Neural progenitor cell (in vitro differentiated cells): Measurements from ENCODE around the gene FMNL2. TPM values are rescaled to one million over a fixed set of nuclear protein-coding genes. Genes with fewer than 3 reads are reported as not detected.

ENCODE experiments used
- DNase-seq: peaks from one replicate; pipeline ENCODE4 v3.0.0-alpha.2; 2016; ENCODE audit warnings: low spot score
- H2AFZ ChIP-seq: fragments of 200-600 bp; sonication (generic); replicated peaks from 2 replicates; pipeline ENCODE4 v1.6.1; 2016; ENCODE audit warnings: antibody characterized with exemption
- H3F3A ChIP-seq: fragments of 200-600 bp; sonication (generic); 2 replicates; pipeline ENCODE4 v1.6.1; 2016; ENCODE audit warnings: antibody characterized with exemption, low read depth
- H3K27ac ChIP-seq: fragments of 200-600 bp; sonication (generic); 2 replicates; pipeline ENCODE4 v1.5.1; 2016; ENCODE audit warnings: mild to moderate bottlenecking
- H3K27me3 ChIP-seq: fragments of 200-600 bp; sonication (generic); 2 replicates; pipeline ENCODE4 v1.6.1; 2016; ENCODE audit warnings: mild to moderate bottlenecking, moderate library complexity
- H3K36me3 ChIP-seq: fragments of 200-600 bp; sonication (generic); 2 replicates; pipeline ENCODE4 v1.5.1; 2016
- H3K4me1 ChIP-seq: fragments of 200-600 bp; sonication (generic); 2 replicates; pipeline ENCODE4 v1.6.1; 2016; ENCODE audit warnings: mixed run types
- H3K4me2 ChIP-seq: fragments of 200-600 bp; sonication (generic); 2 replicates; pipeline ENCODE4 v1.6.1; 2016
- H3K4me3 ChIP-seq: fragments of 200-600 bp; sonication (generic); 2 replicates; pipeline ENCODE4 v1.5.1; 2016
- H3K79me2 ChIP-seq: fragments of 200-600 bp; sonication (generic); 2 replicates; pipeline ENCODE4 v1.6.1; 2016; ENCODE audit warnings: low read depth
- H3K9ac ChIP-seq: fragments of 200-600 bp; sonication (generic); 2 replicates; pipeline ENCODE4 v1.6.1; 2016
- H3K9me3 ChIP-seq: fragments of 200-600 bp; sonication (generic); 2 replicates; pipeline ENCODE4 v1.5.1; 2016; ENCODE audit warnings: low read depth
- H4K20me1 ChIP-seq: fragments of 200-600 bp; sonication (generic); 2 replicates; pipeline ENCODE4 v1.6.1; 2016; ENCODE audit warnings: low read depth
- H3K27ac Mint-ChIP-seq: 3 replicates; pipeline ENCODE4 v1.8.0; 2021; ENCODE audit warnings: mixed read lengths
- H3K27me3 Mint-ChIP-seq: 2 replicates; pipeline ENCODE4 v1.8.0; 2022; ENCODE audit warnings: low read depth, mild to moderate bottlenecking, inconsistent platforms, moderate library complexity, mixed read lengths; ENCODE audit not compliant: insufficient read depth
- H3K36me3 Mint-ChIP-seq: 3 replicates; pipeline ENCODE4 v1.8.0; 2021; ENCODE audit warnings: mixed read lengths
- H3K4me1 Mint-ChIP-seq: 3 replicates; pipeline ENCODE4 v1.8.0; 2021; ENCODE audit warnings: mixed read lengths
- H3K4me3 Mint-ChIP-seq: 3 replicates; pipeline ENCODE4 v1.8.0; 2021; ENCODE audit warnings: mild to moderate bottlenecking, moderate library complexity, mixed read lengths
- H3K9me3 Mint-ChIP-seq: 3 replicates; pipeline ENCODE4 v1.8.0; 2020; ENCODE audit warnings: mixed read lengths
- CTCF ChIP-seq: fragments of 200-600 bp; sonication (generic); IDR thresholded peaks from 2 replicates; pipeline ENCODE4 v1.5.1; 2017; ENCODE audit warnings: antibody characterized with exemption, mild to moderate bottlenecking
- EZH2 ChIP-seq: fragments of 200-600 bp; sonication (generic); IDR thresholded peaks from 2 replicates; pipeline ENCODE4 v1.6.1; 2017; ENCODE audit warnings: antibody characterized with exemption, mild to moderate bottlenecking, moderate library complexity
- EZH2phosphoT487 ChIP-seq: fragments of 200-600 bp; sonication (generic); IDR thresholded peaks from 2 replicates; pipeline ENCODE4 v1.6.1; 2017; ENCODE audit warnings: antibody characterized with exemption
- total RNA-seq: library from RNA; depleted of rRNA; stranded (reverse); fragments of >200 nt; gene quantifications from 2 replicates; pipeline ENCODE4 v1.2.3, GENCODE V29; 2015; ENCODE audit warnings: low replicate concordance

The FMNL2 gene
- total RNA-seq, 1 donor from 2014 or later = 99.7 TPM

- Mint-ChIP-seq H3K4me3 (no peak overlapping the region), H3K27ac (no peak overlapping the region), H3K36me3 (peaks cover 27% of the 10 kb centered on the region), H3K9me3 (no peaks in the 10 kb centered on the region), H3K4me1 (peaks cover 4% of the 10 kb centered on the region), H3K27me3 (no peaks in the 10 kb centered on the region)
- Histone ChIP-seq H3K36me3 (peaks cover 3% of the 10 kb centered on the region), H3K9me3 (no peaks in the 10 kb centered on the region), H3K4me3 (no peak overlapping the region), H3K27ac (no peak overlapping the region), H3K9ac (no peak overlapping the region), H3F3A (peaks cover 7% of the 10 kb centered on the region), H3K4me1 (peaks cover 3% of the 10 kb centered on the region), H3K79me2 (no peaks in the 10 kb centered on the region), H3K27me3 (no peaks in the 10 kb centered on the region), H3K4me2 (no peak overlapping the region), H4K20me1 (peaks cover 13% of the 10 kb centered on the region), H2AFZ (no peak overlapping the region)
- TF ChIP-seq EZH2 = no peak
- no peak for TF ChIP-seq EZH2phosphoT487
- no peak for TF ChIP-seq CTCF
- no peak for DNase-seq
Measured at GRCh38 chr2:152637251-152637650, 302.3 kb downstream of the FMNL2 start.

GRCh38 chr2:152638056-152638455 lies 303.1 kb downstream of the FMNL2 start:
- no peak overlapping the region for H3K4me3 ChIP-seq
- H3F3A ChIP-seq = peaks cover 7% of the 10 kb centered on the region
- DNase-seq = no peak
- no peaks in the 10 kb centered on the region for H3K27me3 Mint-ChIP-seq
- no peak overlapping the region for H3K4me3 Mint-ChIP-seq
- H3K79me2 ChIP-seq = no peaks in the 10 kb centered on the region
- no peak overlapping the region for H2AFZ ChIP-seq
- TF ChIP-seq EZH2 (no peak), EZH2phosphoT487 (no peak), CTCF (no peak)
- H3K36me3 Mint-ChIP-seq = peaks cover 29% of the 10 kb centered on the region
- H3K9me3 Mint-ChIP-seq = no peaks in the 10 kb centered on the region
- H3K4me1 Mint-ChIP-seq = peaks cover 4% of the 10 kb centered on the region
- H3K4me1 ChIP-seq = peaks cover 3% of the 10 kb centered on the region
- H3K27ac ChIP-seq = no peak overlapping the region
- peaks cover 13% of the 10 kb centered on the region for H4K20me1 ChIP-seq
- H3K27ac Mint-ChIP-seq = peak overlapping the region; percentile 37
- no peaks in the 10 kb centered on the region for H3K9me3 ChIP-seq
- H3K36me3 ChIP-seq = peaks cover 3% of the 10 kb centered on the region
- no peak overlapping the region for H3K4me2 ChIP-seq
- H3K27me3 ChIP-seq = no peaks in the 10 kb centered on the region
- H3K9ac ChIP-seq = no peak overlapping the region

GRCh38 chr2:152638590-152638989 lies 303.6 kb downstream of the FMNL2 start:
- Histone ChIP-seq H3K4me1 (peaks cover 3% of the 10 kb centered on the region), H3K36me3 (peaks cover 3% of the 10 kb centered on the region), H3K79me2 (no peaks in the 10 kb centered on the region), H3K4me2 (no peak overlapping the region), H3K4me3 (no peak overlapping the region), H2AFZ (no peak overlapping the region), H3K9ac (no peak overlapping the region), H4K20me1 (peaks cover 13% of the 10 kb centered on the region), H3F3A (peaks cover 7% of the 10 kb centered on the region), H3K27me3 (no peaks in the 10 kb centered on the region), H3K9me3 (no peaks in the 10 kb centered on the region), H3K27ac (no peak overlapping the region)
- DNase-seq = no peak
- Mint-ChIP-seq H3K36me3 (peaks cover 32% of the 10 kb centered on the region), H3K27ac (no peak overlapping the region), H3K9me3 (no peaks in the 10 kb centered on the region), H3K27me3 (peaks cover 2% of the 10 kb centered on the region), H3K4me3 (no peak overlapping the region), H3K4me1 (peaks cover 4% of the 10 kb centered on the region)
- TF ChIP-seq EZH2phosphoT487 (no peak), EZH2 (no peak), CTCF (no peak)
